Hepatocyte (in vitro differentiated cells): ENCODE results near the gene SLC5A4. TPM values are rescaled to one million over a fixed set of nuclear protein-coding genes. Genes with fewer than 3 reads are reported as not detected.

Experiments
- DNase-seq: peaks from one replicate; pipeline ENCODE4 v3.0.0-alpha.2; 2016; ENCODE audit warnings: low spot score
- H2AFZ ChIP-seq: fragments of 200-600 bp; sonication (generic); 2 replicates; pipeline ENCODE4 v1.6.0; 2016; ENCODE audit warnings: antibody characterized with exemption, mild to moderate bottlenecking
- H3K27ac ChIP-seq: fragments of 200-600 bp; sonication (generic); 2 replicates; pipeline ENCODE4 v1.5.1; 2016; ENCODE audit warnings: mild to moderate bottlenecking
- H3K27me3 ChIP-seq: fragments of 200-600 bp; sonication (generic); 2 replicates; pipeline ENCODE4 v1.6.1; 2016
- H3K36me3 ChIP-seq: fragments of 200-600 bp; sonication (generic); replicated peaks from 2 replicates; pipeline ENCODE4 v1.5.1; 2016; ENCODE audit warnings: low read depth; ENCODE audit not compliant: insufficient read depth
- H3K4me1 ChIP-seq: fragments of 200-600 bp; sonication (generic); 2 replicates; pipeline ENCODE4 v1.5.1; 2016; ENCODE audit warnings: mild to moderate bottlenecking, moderate library complexity; ENCODE audit not compliant: insufficient read depth
- H3K4me2 ChIP-seq: fragments of 200-600 bp; sonication (generic); 2 replicates; pipeline ENCODE4 v1.6.0; 2016
- H3K4me3 ChIP-seq: fragments of 200-600 bp; sonication (generic); 2 replicates; pipeline ENCODE4 v1.5.1; 2016; ENCODE audit warnings: mild to moderate bottlenecking
- H3K79me2 ChIP-seq: fragments of 200-600 bp; sonication (generic); 2 replicates; pipeline ENCODE4 v1.6.0; 2017; ENCODE audit warnings: mild to moderate bottlenecking
- H3K9me2 ChIP-seq: fragments of 200-600 bp; sonication (generic); replicated peaks from 2 replicates; pipeline ENCODE4 v1.6.0; 2017; ENCODE audit warnings: mild to moderate bottlenecking; ENCODE audit not compliant: insufficient read depth
- H3K9me3 ChIP-seq: fragments of 200-600 bp; sonication (generic); 2 replicates; pipeline ENCODE4 v1.5.1; 2016; ENCODE audit warnings: low read depth, mild to moderate bottlenecking
- H4K20me1 ChIP-seq: fragments of 200-600 bp; sonication (generic); 2 replicates; pipeline ENCODE4 v1.6.0; 2016; ENCODE audit warnings: mild to moderate bottlenecking; ENCODE audit not compliant: insufficient read depth, poor library complexity, severe bottlenecking
- EZH2 ChIP-seq: fragments of 200-600 bp; sonication (generic); IDR thresholded peaks from 2 replicates; pipeline ENCODE4 v1.6.1; 2016; ENCODE audit warnings: antibody characterized with exemption, mild to moderate bottlenecking, borderline replicate concordance
- EZH2phosphoT487 ChIP-seq: fragments of 200-600 bp; sonication (generic); IDR thresholded peaks from one replicate; pipeline ENCODE4 v1.6.1; 2018; ENCODE audit warnings: antibody characterized with exemption, mild to moderate bottlenecking, low read depth, moderate library complexity; ENCODE audit not compliant: unreplicated experiment, severe bottlenecking
- WGBS: methylation state at CpG from one replicate; pipeline ENCODE4 v1.1.6; 2016; ENCODE audit warnings: low lambda C conversion rate; ENCODE audit errors: missing lambda C conversion rate; 5-methylcytosine and 5-hydroxymethylcytosine counted together
- polyA plus RNA-seq: library from polyadenylated mRNA; unstranded; fragments of >200 nt; fragmentation: Nextera tagmentation; extraction: Ambion mirVana; gene quantifications from 2 replicates; pipeline ENCODE4 v1.2.1, GENCODE V29; 2016
- total RNA-seq: library from RNA; depleted of rRNA; stranded (reverse); fragments of >200 nt; gene quantifications from 2 replicates; pipeline ENCODE4 v1.2.3, GENCODE V29; 2014
- TF ChIP-seq, protein P1 (sequence below): fragments of 200-600 bp; sonication (generic); IDR thresholded peaks from 2 replicates; pipeline ENCODE4 v1.5.1; 2016; ENCODE audit warnings: antibody characterized with exemption, mild to moderate bottlenecking; ENCODE audit not compliant: poor library complexity

SLC5A4 gene
- total and polyA plus RNA-seq, 2 experiments from 2014 or later = 0.47 TPM; not detected in 1

DNA sequence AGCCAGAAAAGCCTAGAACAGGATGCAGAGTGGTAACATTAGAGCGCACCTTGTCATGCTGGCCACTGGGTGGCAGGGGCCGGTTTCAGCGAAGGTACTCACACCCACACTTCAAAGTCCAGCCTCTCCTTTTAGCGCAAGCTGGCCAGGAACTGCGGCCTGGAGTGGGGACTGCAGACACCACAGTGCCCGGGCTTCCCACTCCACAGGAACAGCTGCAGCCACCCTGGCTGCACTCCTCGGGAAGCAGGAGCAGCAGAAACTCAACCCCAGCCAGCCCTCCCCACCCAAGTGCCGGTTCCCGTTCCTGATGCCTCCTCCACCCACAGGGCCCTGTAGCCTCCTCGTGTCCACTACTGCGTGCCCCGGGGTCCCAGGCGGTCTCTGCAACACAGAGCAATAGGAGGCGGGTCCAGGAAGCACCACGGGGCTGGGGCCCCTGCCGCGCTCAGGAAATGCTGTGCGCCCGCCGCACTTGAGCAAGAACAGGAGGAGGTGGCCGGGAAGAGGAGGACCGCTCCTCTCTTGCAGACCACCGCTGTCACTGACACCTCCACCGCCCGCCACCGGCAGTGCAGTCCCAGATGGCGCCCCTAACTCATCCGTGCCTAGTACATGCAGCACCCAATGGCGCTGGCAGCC lies 52.5 kb downstream of the SLC5A4 start:
- H2AFZ ChIP-seq = peak overlapping the region; percentile 28
- no peaks in the 10 kb centered on the region for H4K20me1 ChIP-seq
- H3K4me3 ChIP-seq = peak overlapping the region; percentile 5
- no peaks in the 10 kb centered on the region for H3K36me3 ChIP-seq
- peak; percentile 84 for DNase-seq
- peak overlapping the region; percentile 79 for H3K4me2 ChIP-seq
- H3K4me1 ChIP-seq = peaks cover 3% of the 10 kb centered on the region
- no peaks in the 10 kb centered on the region for H3K9me2 ChIP-seq
- peaks cover 8% of the 10 kb centered on the region for H3K27me3 ChIP-seq
- TF ChIP-seq EZH2 = peak; percentile 16
- TF ChIP-seq, protein P1, sequence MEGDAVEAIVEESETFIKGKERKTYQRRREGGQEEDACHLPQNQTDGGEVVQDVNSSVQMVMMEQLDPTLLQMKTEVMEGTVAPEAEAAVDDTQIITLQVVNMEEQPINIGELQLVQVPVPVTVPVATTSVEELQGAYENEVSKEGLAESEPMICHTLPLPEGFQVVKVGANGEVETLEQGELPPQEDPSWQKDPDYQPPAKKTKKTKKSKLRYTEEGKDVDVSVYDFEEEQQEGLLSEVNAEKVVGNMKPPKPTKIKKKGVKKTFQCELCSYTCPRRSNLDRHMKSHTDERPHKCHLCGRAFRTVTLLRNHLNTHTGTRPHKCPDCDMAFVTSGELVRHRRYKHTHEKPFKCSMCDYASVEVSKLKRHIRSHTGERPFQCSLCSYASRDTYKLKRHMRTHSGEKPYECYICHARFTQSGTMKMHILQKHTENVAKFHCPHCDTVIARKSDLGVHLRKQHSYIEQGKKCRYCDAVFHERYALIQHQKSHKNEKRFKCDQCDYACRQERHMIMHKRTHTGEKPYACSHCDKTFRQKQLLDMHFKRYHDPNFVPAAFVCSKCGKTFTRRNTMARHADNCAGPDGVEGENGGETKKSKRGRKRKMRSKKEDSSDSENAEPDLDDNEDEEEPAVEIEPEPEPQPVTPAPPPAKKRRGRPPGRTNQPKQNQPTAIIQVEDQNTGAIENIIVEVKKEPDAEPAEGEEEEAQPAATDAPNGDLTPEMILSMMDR = peak; percentile 65
- TF ChIP-seq EZH2phosphoT487 = no peak
- H3K27ac ChIP-seq = no peak overlapping the region
- no peaks in the 10 kb centered on the region for H3K79me2 ChIP-seq
- no peaks in the 10 kb centered on the region for H3K9me3 ChIP-seq
- WGBS = 14% methylated on average over 26 of the region's 29 CpGs

DNA sequence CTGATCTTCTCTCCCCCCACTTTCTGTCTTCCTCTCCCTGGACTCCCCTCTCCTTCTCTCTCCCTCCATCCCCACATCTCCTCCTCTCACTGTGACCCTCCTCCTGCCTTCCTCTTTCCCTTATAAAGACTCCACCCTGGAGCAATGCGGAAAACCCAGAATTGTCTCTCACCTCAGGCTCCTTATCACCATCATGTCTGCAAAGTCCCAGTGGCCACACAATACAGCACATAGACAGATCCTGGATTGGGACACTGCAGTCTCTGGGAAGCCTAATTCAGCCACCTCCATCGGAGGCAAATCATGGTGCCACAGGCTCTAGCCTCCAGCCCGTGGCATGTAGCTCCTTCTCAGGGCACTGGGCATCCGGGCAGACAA lies 53.0 kb downstream of the SLC5A4 start:
- Histone ChIP-seq H4K20me1 (no peaks in the 10 kb centered on the region), H3K4me1 (peaks cover 3% of the 10 kb centered on the region), H3K27ac (no peak overlapping the region), H2AFZ (no peak overlapping the region), H3K4me2 (no peak overlapping the region), H3K9me2 (no peaks in the 10 kb centered on the region), H3K79me2 (no peaks in the 10 kb centered on the region), H3K4me3 (no peak overlapping the region), H3K36me3 (no peaks in the 10 kb centered on the region), H3K27me3 (peaks cover 9% of the 10 kb centered on the region), H3K9me3 (no peaks in the 10 kb centered on the region)
- no peak for DNase-seq
- TF ChIP-seq, protein P1 = no peak
- TF ChIP-seq EZH2phosphoT487 (no peak), EZH2 (no peak)
- WGBS = 22% methylated on average over 4 of the region's 4 CpGs

DNA sequence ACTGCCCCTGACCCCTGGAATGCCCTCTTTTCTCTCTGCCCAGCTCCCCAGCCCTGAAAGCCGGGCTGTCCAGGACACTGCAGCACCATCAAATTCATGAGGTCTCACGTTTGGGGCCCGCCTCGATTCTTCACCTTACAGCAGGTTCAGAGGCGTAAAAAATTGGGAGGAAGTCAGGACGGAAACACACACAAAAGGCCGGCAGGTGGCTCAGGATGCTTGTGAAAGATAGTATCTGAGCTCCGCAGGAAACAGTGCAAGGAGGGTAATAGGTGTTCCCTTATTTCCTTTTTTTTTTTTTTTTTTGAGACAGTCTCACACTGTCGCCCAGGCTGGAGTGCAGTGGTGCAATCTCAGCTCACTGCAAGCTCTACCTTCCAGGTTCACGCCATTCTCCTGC lies 54.4 kb downstream of the SLC5A4 start:
- H3K27ac ChIP-seq = no peak overlapping the region
- peaks cover 3% of the 10 kb centered on the region for H3K4me1 ChIP-seq
- H3K27me3 ChIP-seq = peaks cover 17% of the 10 kb centered on the region
- no peaks in the 10 kb centered on the region for H3K9me3 ChIP-seq
- H3K9me2 ChIP-seq = no peaks in the 10 kb centered on the region
- H3K4me2 ChIP-seq = no peak overlapping the region
- no peak overlapping the region for H2AFZ ChIP-seq
- H3K36me3 ChIP-seq = no peaks in the 10 kb centered on the region
- TF ChIP-seq EZH2phosphoT487 (no peak), EZH2 (no peak)
- TF ChIP-seq, protein P1 = no peak
- no peak overlapping the region for H3K4me3 ChIP-seq
- no peaks in the 10 kb centered on the region for H3K79me2 ChIP-seq
- DNase-seq = no peak
- no peaks in the 10 kb centered on the region for H4K20me1 ChIP-seq
- WGBS = 86% methylated on average over 10 of the region's 10 CpGs

DNA sequence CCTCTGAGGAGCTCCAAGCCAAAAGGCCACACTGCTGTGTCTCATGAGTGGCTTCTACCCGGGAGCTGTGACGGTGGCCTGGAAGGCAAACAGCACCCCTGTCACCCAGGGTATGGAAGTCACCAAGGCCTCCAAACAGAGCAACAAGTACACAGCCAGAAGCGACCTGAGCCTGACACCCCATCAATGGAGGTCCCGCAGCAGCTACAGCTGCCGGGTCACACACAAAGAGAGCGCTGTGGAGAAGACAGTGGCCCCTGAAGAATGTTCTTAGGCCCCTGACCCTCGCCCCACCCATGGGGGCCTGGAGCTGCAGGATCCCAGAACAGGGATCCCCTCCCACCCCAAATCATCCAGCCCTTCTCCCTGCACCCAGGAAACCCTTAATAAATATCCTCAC lies 55.2 kb downstream of the SLC5A4 start:
- Histone ChIP-seq H3K4me1 (peaks cover 3% of the 10 kb centered on the region), H3K9me2 (no peaks in the 10 kb centered on the region), H3K79me2 (no peaks in the 10 kb centered on the region), H4K20me1 (no peaks in the 10 kb centered on the region), H3K27ac (no peak overlapping the region), H3K4me3 (no peak overlapping the region), H3K4me2 (no peak overlapping the region), H3K9me3 (no peaks in the 10 kb centered on the region), H3K27me3 (peaks cover 17% of the 10 kb centered on the region), H3K36me3 (no peaks in the 10 kb centered on the region), H2AFZ (no peak overlapping the region)
- TF ChIP-seq EZH2phosphoT487 (no peak), EZH2 (no peak)
- TF ChIP-seq, protein P1 = no peak
- DNase-seq = no peak
- 87% methylated on average over 7 of the region's 7 CpGs for WGBS
